Mesodermal cell (in vitro differentiated cells): ENCODE results near the gene KRTAP5-4.

Experiments
- H3K27ac ChIP-seq: 2 replicates; pipeline ENCODE4 v1.7.0; 2013; ENCODE audit warnings: mild to moderate bottlenecking, low read depth, low read length, moderate library complexity; ENCODE audit not compliant: severe bottlenecking
- H3K36me3 ChIP-seq: 2 replicates; pipeline ENCODE4 v1.7.1; 2013; ENCODE audit warnings: mild to moderate bottlenecking, low read length, moderate library complexity; ENCODE audit not compliant: control insufficient read depth, insufficient read depth
- H3K4me1 ChIP-seq: one replicate; pipeline ENCODE4 v1.7.1; 2013; ENCODE audit warnings: mild to moderate bottlenecking, low read length; ENCODE audit not compliant: insufficient read depth, control insufficient read depth, poor library complexity, severe bottlenecking
- H3K4me3 ChIP-seq: 2 replicates; pipeline ENCODE4 v1.7.0; 2013; ENCODE audit warnings: low read length, control low read depth, mild to moderate bottlenecking; ENCODE audit not compliant: insufficient read depth, poor library complexity, severe bottlenecking; ENCODE audit errors: extremely low read depth
- H3K9me3 ChIP-seq: 2 replicates; pipeline ENCODE4 v1.7.1; 2013; ENCODE audit warnings: mild to moderate bottlenecking, low read length, moderate library complexity; ENCODE audit not compliant: control insufficient read depth
- WGBS, 2 experiments: methylation state at CpG; one replicate each; pipeline ENCODE4 v1.1.5; 2013; ENCODE audit warnings: missing lambda C conversion rate in 2 of 2; ENCODE audit not compliant: insufficient coverage in 2 of 2; 5-methylcytosine and 5-hydroxymethylcytosine counted together

The KRTAP5-4 gene

GRCh38 chr11:1643146-1643690, 21.3 kb upstream of the KRTAP5-4 start:
- Histone ChIP-seq H3K4me3 (no peak overlapping the region), H3K9me3 (no peaks in the 10 kb centered on the region), H3K27ac (no peak overlapping the region), H3K36me3 (no peaks in the 10 kb centered on the region), H3K4me1 (no peaks in the 10 kb centered on the region)
- WGBS, 2 experiments = 83 to 92% methylated on average over 3 to 14 of the region's 20 CpGs

GRCh38 chr11:1642288-1643145, 20.6 kb upstream of the KRTAP5-4 start:
- 86 to 87% methylated on average over 22 to 29 of the region's 29 CpGs for WGBS, 2 experiments
- Histone ChIP-seq H3K9me3 (no peaks in the 10 kb centered on the region), H3K27ac (no peak overlapping the region), H3K4me1 (no peaks in the 10 kb centered on the region), H3K4me3 (no peak overlapping the region), H3K36me3 (no peaks in the 10 kb centered on the region)

- Histone ChIP-seq H3K27ac (no peak overlapping the region), H3K9me3 (no peaks in the 10 kb centered on the region), H3K36me3 (no peaks in the 10 kb centered on the region), H3K4me3 (no peak overlapping the region), H3K4me1 (no peaks in the 10 kb centered on the region)
- 89 to 90% methylated on average over 8 to 11 of the region's 15 CpGs for WGBS, 2 experiments
Measured at GRCh38 chr11:1641096-1641495, 19.2 kb upstream of the KRTAP5-4 start.

DNA sequence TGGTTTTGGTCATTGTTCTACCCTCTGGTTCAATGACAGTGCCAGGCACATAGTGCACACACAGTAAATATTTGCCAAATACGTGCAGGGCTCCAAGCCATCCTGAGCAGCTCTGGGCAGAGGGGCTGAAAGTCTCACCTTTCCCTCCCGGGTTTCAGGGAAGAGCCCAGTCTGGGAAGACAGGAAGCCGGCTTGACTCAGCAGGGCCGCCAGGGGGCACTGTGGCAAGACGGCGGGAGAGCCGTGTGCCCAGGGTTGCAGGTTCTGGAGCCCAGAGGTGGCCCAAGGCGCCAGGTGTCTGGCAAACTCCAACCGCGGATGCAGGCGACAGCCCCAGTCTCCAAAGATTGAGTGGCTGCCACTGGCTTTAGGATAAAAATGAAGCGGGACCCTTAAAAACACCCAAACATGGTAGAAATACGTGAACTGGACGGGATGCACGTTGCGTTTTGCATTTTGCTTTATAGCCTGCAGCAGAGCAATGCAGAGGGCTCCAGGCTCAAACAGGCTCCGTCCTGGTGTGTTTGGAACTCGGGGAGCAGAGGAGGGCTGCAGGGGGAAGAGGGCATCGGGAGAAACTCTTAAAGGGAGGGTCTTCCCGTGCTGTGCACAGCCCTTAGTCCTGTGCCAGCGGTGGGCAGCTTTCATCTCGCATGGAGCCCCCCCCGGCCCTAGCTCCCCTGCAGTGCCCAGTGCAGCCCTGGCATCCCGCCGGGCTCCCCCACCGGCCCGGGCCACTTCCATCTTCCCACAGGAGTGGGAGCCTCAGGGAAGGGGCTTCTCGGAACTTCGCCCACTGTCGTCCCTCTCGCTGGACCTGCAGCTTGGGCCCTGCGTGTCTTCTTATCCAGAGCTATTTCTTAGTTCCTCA, 18.4 kb upstream of the KRTAP5-4 start:
- no peaks in the 10 kb centered on the region for H3K4me1 ChIP-seq
- H3K4me3 ChIP-seq = no peak overlapping the region
- H3K9me3 ChIP-seq = no peaks in the 10 kb centered on the region
- no peak overlapping the region for H3K27ac ChIP-seq
- 53% methylated on average over 30 to 31 of the region's 32 CpGs for WGBS, 2 experiments
- H3K36me3 ChIP-seq = no peaks in the 10 kb centered on the region

DNA sequence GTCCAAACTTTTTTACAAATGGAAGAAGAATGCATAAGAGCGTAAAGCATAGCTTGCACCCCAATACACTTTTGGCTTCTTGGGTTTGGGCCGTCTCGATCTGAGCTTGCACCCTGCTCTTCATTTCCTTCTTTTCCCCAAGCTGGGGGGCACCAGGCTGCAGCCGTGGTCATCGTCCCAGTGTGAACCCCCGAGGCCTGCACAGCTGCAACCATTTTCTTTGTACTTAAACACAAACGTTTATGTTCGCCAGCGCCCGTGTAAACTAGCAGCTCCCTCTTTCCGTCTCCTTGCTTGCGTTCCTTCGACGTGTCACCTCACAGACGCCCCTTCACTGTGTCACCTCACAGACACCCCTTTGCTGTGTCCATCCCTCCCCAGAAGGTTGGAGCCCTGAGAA, 17.7 kb upstream of the KRTAP5-4 start:
- Histone ChIP-seq H3K4me3 (no peak overlapping the region), H3K4me1 (no peaks in the 10 kb centered on the region), H3K27ac (no peak overlapping the region), H3K36me3 (no peaks in the 10 kb centered on the region), H3K9me3 (no peaks in the 10 kb centered on the region)
- WGBS, 2 experiments = 76 to 78% methylated on average over 12 to 15 of the region's 15 CpGs

DNA sequence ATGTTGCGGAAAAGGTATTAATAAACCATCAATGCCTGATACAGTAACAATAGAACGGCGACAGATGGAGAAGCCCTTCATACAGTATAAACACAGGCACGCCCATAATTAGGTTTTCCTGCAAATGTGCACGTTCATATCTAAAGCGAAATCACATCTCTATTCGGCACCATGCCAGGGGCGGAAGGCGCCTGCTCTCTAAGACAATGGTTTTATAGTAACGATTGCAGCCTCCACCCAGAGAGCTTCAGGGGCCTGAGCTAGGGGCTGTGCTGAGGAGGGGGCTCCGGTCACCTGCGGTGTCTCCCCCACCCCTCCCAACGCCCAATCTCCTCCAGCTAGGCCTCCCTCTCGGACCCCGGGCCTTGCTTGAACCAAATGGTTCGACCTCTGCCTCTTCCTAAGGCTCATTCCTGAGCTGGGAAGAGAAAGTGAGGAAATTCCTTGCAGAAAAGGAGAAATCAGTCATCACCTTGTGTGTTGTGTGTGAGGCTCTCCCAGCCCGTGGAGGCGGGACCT, 17.2 kb upstream of the KRTAP5-4 start:
- no peaks in the 10 kb centered on the region for H3K9me3 ChIP-seq
- no peaks in the 10 kb centered on the region for H3K36me3 ChIP-seq
- no peak overlapping the region for H3K4me3 ChIP-seq
- no peak overlapping the region for H3K27ac ChIP-seq
- WGBS, 2 experiments = 90 to 91% methylated on average over 12 to 13 of the region's 18 CpGs
- no peaks in the 10 kb centered on the region for H3K4me1 ChIP-seq

GRCh38 chr11:1638344-1638743, 16.4 kb upstream of the KRTAP5-4 start:
- Histone ChIP-seq H3K36me3 (no peaks in the 10 kb centered on the region), H3K27ac (no peak overlapping the region), H3K9me3 (no peaks in the 10 kb centered on the region), H3K4me3 (no peak overlapping the region), H3K4me1 (no peaks in the 10 kb centered on the region)
- WGBS, 2 experiments = 74 to 75% methylated on average over 7 of the region's 8 CpGs

- H3K9me3 ChIP-seq = no peaks in the 10 kb centered on the region
- no peak overlapping the region for H3K27ac ChIP-seq
- 100% methylated on average over 1 of the region's 2 CpGs; no CpG with 5 or more reads in 1 of the 2 experiments for whole genome bisulfite sequencing, 2 experiments
- no peak overlapping the region for H3K4me3 ChIP-seq
- no peaks in the 10 kb centered on the region for H3K36me3 ChIP-seq
- H3K4me1 ChIP-seq = no peaks in the 10 kb centered on the region
Measured at GRCh38 chr11:1637628-1638027, 15.7 kb upstream of the KRTAP5-4 start.

DNA sequence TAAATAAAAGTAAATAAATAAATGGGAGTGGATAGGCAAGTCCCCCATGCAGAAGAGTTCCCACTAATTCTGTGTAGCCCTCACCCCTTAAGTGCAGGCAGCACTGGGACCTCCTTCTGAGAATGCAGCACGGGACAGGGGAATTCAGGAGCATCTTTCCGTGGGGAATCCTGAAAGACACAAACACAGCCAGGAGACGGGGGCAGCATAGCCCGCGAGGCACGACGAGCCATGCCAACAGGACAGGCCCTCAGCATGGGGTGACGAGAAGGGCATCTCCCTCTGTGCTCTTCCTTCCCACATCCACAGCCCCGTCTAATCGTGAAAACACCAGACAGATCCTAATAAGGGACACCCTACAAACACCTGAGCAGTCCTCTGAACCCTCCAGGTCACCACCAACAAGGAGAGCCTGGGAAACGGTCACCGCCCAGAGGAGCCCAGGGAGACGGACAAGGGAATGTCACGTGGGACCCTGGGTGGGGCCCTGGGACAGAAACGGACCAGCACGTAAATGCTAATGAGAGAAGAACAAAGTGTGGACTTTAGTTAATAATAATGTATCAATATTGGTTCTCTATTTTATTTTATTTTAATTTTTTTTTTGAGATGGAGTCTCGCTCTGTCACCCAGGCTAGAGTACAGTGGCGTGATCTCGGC, 14.5 kb upstream of the KRTAP5-4 start:
- Histone ChIP-seq H3K4me1 (no peaks in the 10 kb centered on the region), H3K36me3 (no peaks in the 10 kb centered on the region), H3K27ac (no peak overlapping the region), H3K9me3 (no peaks in the 10 kb centered on the region), H3K4me3 (no peak overlapping the region)
- WGBS, 2 experiments = 85 to 95% methylated on average over 16 to 17 of the region's 19 CpGs

DNA sequence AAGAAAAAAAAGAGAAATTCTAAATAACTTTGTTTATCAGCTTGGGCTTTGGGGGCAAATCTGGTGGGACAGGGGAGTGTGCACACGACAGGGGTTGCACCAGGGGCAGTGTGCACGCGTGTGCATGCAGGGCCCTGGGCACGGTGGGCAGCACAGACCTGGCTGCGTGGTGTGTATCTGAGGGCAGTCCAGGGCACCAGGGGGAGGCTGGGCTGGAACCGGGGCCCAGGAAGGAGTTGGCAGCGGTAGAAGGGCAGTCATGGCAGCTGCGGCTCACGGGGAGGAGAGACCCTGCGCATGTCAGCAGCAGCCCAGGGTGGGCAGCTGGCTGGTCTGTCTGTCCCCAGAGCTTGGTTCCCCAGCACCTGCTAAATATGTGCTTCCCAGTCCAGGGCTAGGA, 11.9 kb upstream of the KRTAP5-4 start:
- no peak overlapping the region for H3K4me3 ChIP-seq
- 93 to 97% methylated on average over 10 of the region's 10 CpGs for WGBS, 2 experiments
- H3K27ac ChIP-seq = no peak overlapping the region
- peaks cover 2% of the 10 kb centered on the region for H3K4me1 ChIP-seq
- no peaks in the 10 kb centered on the region for H3K9me3 ChIP-seq
- H3K36me3 ChIP-seq = no peaks in the 10 kb centered on the region
